Motor neuron (in vitro differentiated cells): ENCODE measurements around the gene TCF20. TPM values are rescaled to one million over a fixed set of nuclear protein-coding genes. Genes with fewer than 3 reads are reported as not detected.

ENCODE experiments used
- ATAC-seq, 8 experiments: fragments of 200-7000 bp; cut with Tn5 transposase; replicated peaks in 6 of 8; 2 replicates each; pipeline ENCODE4 v1.8.0; 2021; ENCODE audit warnings: mild to moderate bottlenecking in 8 of 8, moderate library complexity in 8 of 8
- H3K27ac ChIP-seq, 2 donors: fragments of 250-450 bp; sonication (Bioruptor Pico); 2 replicates each; pipeline ENCODE4 v1.9.0; 2021; ENCODE audit warnings: antibody characterized with exemption in 2 of 2, mild to moderate bottlenecking in 2 of 2, moderate library complexity in 1 of 2
- H3K4me1 ChIP-seq, 2 donors: fragments of 250-450 bp; sonication (Bioruptor Pico); replicated peaks in 1 of 2; 2 replicates each; pipeline ENCODE4 v1.6.1; 2021; ENCODE audit warnings: antibody characterized with exemption in 2 of 2, mild to moderate bottlenecking in 2 of 2, moderate library complexity in 1 of 2
- H3K4me3 ChIP-seq, 5 donors: fragments of 250-450 bp; sonication (Bioruptor Pico); 2 replicates each; pipeline ENCODE4 v1.9.0; 2021; ENCODE audit warnings: antibody characterized with exemption in 5 of 5, mild to moderate bottlenecking in 5 of 5, moderate library complexity in 4 of 5
- WGBS, 10 experiments: fragments of 450-650 bp; shearing (Covaris generic); methylation state at CpG; one replicate each; pipeline ENCODE4 v1.0.0; 2022; 5-methylcytosine and 5-hydroxymethylcytosine counted together
- in situ Hi-C, 9 experiments: fragments of 400-800 bp; cut with MboI; loops; one replicate each; pipeline ENCODE4 v1.15.0; 2021; ENCODE audit warnings: low sequenced_read_pairs in 9 of 9, low pct_unique_long_range_greater_than_20kb in 2 of 9; ENCODE audit not compliant: unreplicated experiment in 9 of 9
- total RNA-seq, 8 experiments: library from RNA; unstranded; fragments of 300-600 nt; gene quantifications; 2 replicates each; pipeline versions ENCODE4 v1.2.3 to v1.2.4, GENCODE V29; 2022

TCF20 gene
- total RNA-seq, 8 experiments from 2014 or later: 27.1 to 46.3 (median 42.1) TPM

- WGBS, 10 experiments: 76 to 100% (median 95%) methylated on average over 1 to 6 of the region's 17 CpGs; no CpG with 5 or more reads in 6 of the 10 experiments
- no peak overlapping the region for H3K27ac ChIP-seq
- H3K4me3 ChIP-seq: no peak overlapping the region
- H3K4me1 ChIP-seq: peaks cover 60 to 77% of the 10 kb centered on the region in 2 donors
- no peak for ATAC-seq
- in situ Hi-C loops: no loop called here
Observed at GRCh38 chr22:42308892-42309468, 38.5 kb upstream of the TCF20 start.

DNA sequence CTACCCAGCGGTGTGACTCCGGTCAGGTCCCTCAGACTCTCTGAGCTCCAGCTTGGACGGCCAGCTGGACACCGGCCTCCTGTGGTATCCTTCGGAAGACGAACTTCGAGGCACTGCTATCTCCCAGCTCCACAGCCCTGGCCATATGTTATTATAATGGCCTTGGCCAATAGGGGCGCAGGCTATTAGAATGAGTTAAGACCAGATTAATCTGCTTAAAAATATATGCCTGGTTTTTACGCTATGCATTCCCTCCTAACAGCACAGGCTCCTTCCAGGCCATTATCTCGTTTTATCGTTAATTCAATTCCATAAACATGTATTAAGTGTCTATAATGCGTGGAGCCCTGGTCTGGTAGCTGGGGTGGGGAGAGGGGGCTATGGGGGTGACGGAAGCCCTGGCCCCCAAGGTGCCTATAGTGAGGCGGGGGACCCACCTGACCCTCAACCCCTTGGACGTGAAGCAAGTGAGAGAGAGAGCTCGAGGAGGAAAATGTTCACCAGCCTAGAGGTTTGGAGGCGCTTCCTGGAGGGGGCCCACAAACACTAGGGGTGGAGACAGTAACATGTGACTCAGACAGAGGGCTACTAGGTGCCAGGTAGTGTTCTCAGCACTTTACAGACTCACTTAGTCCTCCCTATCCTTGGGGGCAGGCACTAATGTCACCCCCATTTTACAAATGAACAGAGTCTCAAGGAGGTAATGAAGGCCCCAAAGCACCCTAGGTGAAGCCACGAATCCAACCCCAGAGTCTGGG is 37.5 kb upstream of the TCF20 start:
- ATAC-seq: no peak
- peaks cover 60 to 77% of the 10 kb centered on the region in 2 donors for H3K4me1 ChIP-seq
- H3K27ac ChIP-seq: no peak overlapping the region
- in situ Hi-C loops: no loop called here
- WGBS, 10 experiments: 50 to 85% (median 78%) methylated on average over 1 to 11 of the region's 18 CpGs; no CpG with 5 or more reads in 6 of the 10 experiments
- no peak overlapping the region for H3K4me3 ChIP-seq

GRCh38 chr22:42306010-42306409 is 35.6 kb upstream of the TCF20 start:
- whole genome bisulfite sequencing, 10 experiments: 60 to 100% (median 73%) methylated on average over 1 to 9 of the region's 18 CpGs; no CpG with 5 or more reads in 4 of the 10 experiments
- in situ Hi-C loops: no loop called here
- H3K27ac ChIP-seq: no peak overlapping the region
- peaks cover 53 to 68% of the 10 kb centered on the region in 2 donors for H3K4me1 ChIP-seq
- no peak overlapping the region for H3K4me3 ChIP-seq
- no peak for ATAC-seq

- H3K4me3 ChIP-seq: no peak overlapping the region
- ATAC-seq: no peak
- WGBS, 10 experiments: 0 to 40% (median 17%) methylated on average over 1 to 3 of the region's 8 CpGs; no CpG with 5 or more reads in 3 of the 10 experiments
- in situ Hi-C loops: no loop called here
- H3K4me1 ChIP-seq: peaks cover 53 to 75% of the 10 kb centered on the region in 2 donors
- no peak overlapping the region for H3K27ac ChIP-seq
Observed at GRCh38 chr22:42304324-42304790, 33.9 kb upstream of the TCF20 start.

GRCh38 chr22:42303396-42304323 is 33.2 kb upstream of the TCF20 start:
- no peak overlapping the region for H3K27ac ChIP-seq
- peak in 5 of 8 experiments; percentile 5 to 78 (median 62) for ATAC-seq
- in situ Hi-C loops: no loop called here
- peaks cover 51 to 75% of the 10 kb centered on the region in 2 donors for H3K4me1 ChIP-seq
- WGBS, 10 experiments: 10 to 60% (median 27%) methylated on average over 2 to 4 of the region's 21 CpGs; no CpG with 5 or more reads in 5 of the 10 experiments
- no peak overlapping the region for H3K4me3 ChIP-seq

- ATAC-seq: no peak
- Histone ChIP-seq H3K4me1 (peaks cover 51 to 57% of the 10 kb centered on the region in 2 donors), H3K27ac (no peak overlapping the region), H3K4me3 (no peak overlapping the region)
- in situ Hi-C loops: no loop called here
- WGBS, 10 experiments: 80 to 100% (median 90%) methylated on average over 1 to 2 of the region's 12 CpGs; no CpG with 5 or more reads in 7 of the 10 experiments
Observed at GRCh38 chr22:42301742-42302102, 31.3 kb upstream of the TCF20 start.

GRCh38 chr22:42301077-42301741 is 30.8 kb upstream of the TCF20 start:
- H3K4me1 ChIP-seq: peaks cover 51 to 56% of the 10 kb centered on the region in 2 donors
- 25 to 100% (median 83%) methylated on average over 1 to 7 of the region's 13 CpGs; no CpG with 5 or more reads in 5 of the 10 experiments for WGBS, 10 experiments
- H3K27ac ChIP-seq: no peak overlapping the region
- no peak for ATAC-seq
- H3K4me3 ChIP-seq: no peak overlapping the region
- in situ Hi-C loops: no loop called here

GRCh38 chr22:42300259-42301076 is 30.0 kb upstream of the TCF20 start:
- in situ Hi-C loops: no loop called here
- peak overlapping the region; percentile 28 to 66 for H3K27ac ChIP-seq

GRCh38 chr22:42299586-42300258 is 29.3 kb upstream of the TCF20 start:
- H3K4me1 ChIP-seq: peaks cover 51% of the 10 kb centered on the region in 2 donors
- H3K27ac ChIP-seq: peak overlapping the region; percentile 28 to 66
- H3K4me3 ChIP-seq: peak overlapping the region in 1 of 5 donors; percentile 6
- peak in 5 of 8 experiments; percentile 15 to 35 (median 22) for ATAC-seq
- in situ Hi-C loops: loop anchor here in 3 of 9 experiments (25.0 kb wide), 1 partner anchor 138 kb away; the partner anchor contains the start of gene NFAM1 (in 3 of the 3)
- 0 to 80% (median 35%) methylated on average over 1 to 2 of the region's 19 CpGs; no CpG with 5 or more reads in 6 of the 10 experiments for WGBS, 10 experiments

More at GRCh38 chr22:42300259-42301076, 30.0 kb upstream of the TCF20 start:
- WGBS, 10 experiments: 27 to 100% (median 46%) methylated on average over 1 to 4 of the region's 10 CpGs; no CpG with 5 or more reads in 4 of the 10 experiments
- peak; percentile 32 to 91 (median 66) for ATAC-seq
- Histone ChIP-seq H3K4me3 (peak overlapping the region in 1 of 5 donors; percentile 6), H3K4me1 (peaks cover 47 to 51% of the 10 kb centered on the region in 2 donors)

DNA sequence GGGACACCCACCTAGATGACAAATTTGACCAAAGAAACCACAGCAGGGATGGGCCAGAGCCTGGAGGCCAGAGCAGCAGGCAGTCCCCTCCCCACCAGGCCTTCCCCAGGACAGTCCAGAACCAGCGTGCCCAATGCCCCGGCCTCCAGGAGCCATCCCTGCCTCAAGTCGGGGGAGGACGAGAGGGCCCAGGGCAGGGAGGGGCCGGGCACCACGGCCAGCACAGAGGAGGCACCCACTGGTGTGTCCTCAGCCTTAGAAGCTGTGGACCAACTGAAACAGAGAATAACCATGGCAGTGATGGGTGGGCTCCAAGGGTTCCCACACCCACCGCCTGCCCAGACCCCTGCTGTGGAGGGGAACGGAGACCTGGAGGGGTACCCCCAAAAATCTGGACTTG is 28.3 kb upstream of the TCF20 start:
- no peak overlapping the region for H3K27ac ChIP-seq
- ATAC-seq: no peak
- in situ Hi-C loops: loop anchor here in 3 of 9 experiments (25.0 kb wide), 1 partner anchor 139 kb away; the partner anchor contains the start of gene NFAM1 (in 3 of the 3)
- H3K4me3 ChIP-seq: no peak overlapping the region
- WGBS, 10 experiments: 93% methylated on average over 2 of the region's 8 CpGs; no CpG with 5 or more reads in 9 of the 10 experiments
- H3K4me1 ChIP-seq: peaks cover 51% of the 10 kb centered on the region in 2 donors

DNA sequence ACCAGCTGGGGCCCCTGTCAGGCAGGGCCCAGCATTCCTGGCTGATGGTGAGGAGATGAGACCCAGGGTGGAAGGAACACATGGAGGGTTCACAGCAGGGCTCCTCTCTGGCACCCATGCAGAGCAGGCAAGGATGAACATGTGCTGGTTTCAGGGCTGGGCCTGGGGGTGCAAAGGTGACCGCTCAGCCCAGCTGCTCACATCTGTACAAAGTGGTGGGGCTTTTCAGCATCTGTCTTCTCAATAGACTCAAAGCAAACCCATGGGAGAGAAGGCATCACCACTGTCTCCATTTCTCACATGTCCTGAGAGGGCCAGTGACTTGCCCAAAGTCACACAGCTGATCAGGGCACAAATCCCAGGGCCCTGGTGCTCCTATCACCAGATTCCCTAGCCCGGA is 27.3 kb upstream of the TCF20 start:
- peaks cover 52% of the 10 kb centered on the region in 2 donors for H3K4me1 ChIP-seq
- WGBS, 10 experiments: 80 to 100% methylated on average over 1 of the region's 2 CpGs; no CpG with 5 or more reads in 8 of the 10 experiments
- in situ Hi-C loops: loop anchor here in 3 of 9 experiments (25.0 kb wide), 1 partner anchor 140 kb away; the partner anchor contains the start of gene NFAM1 (in 3 of the 3)
- H3K27ac ChIP-seq: no peak overlapping the region
- ATAC-seq: no peak
- no peak overlapping the region for H3K4me3 ChIP-seq
